ENCODE data around the gene C22orf31. TPM values are rescaled to one million over a fixed set of nuclear protein-coding genes. Genes with fewer than 3 reads are reported as not detected.

The C22orf31 gene
- total RNA-seq, 1 experiment from 2014 or later: not detected

DNA sequence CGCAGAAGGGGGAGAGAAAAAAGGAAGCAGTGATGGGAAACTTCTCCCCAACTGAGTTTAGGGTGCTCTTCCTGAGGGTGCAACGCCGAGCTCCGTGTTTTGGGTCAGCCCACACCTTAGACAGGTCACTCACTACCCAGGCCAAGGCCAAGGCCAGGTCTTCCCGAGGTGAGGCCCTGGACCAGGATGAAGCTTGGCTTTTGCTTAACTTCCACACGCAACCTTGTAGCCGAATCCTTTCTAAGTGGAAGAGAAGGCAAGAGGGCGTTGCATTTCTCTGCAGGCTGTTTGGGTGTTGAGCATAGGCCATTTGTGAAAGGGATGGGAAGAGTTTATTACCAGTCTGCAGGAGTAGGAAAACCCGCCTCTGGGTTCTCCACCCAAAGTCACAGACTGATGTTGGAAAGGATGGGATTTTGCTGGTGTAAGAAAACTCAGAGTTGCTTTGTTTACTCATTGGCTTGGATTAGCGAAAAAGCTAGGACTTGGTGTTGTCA, 12.7 kb upstream of the C22orf31 start (continued):
- TF ChIP-seq EZH2phosphoT487 (IDR thresholded peaks at IDR 0.05; ENCODE audit: borderline replicate concordance) (no peak), EGR1 (IDR thresholded peaks at IDR 0.05; ENCODE audit: low read depth) (no peak), CBX3 (IDR thresholded peaks at IDR 0.05; ENCODE audit: low read depth) (no peak), RAD21 (IDR thresholded peaks at IDR 0.05; ENCODE audit: low read depth) (no peak)
- TF ChIP-seq, protein P1, sequence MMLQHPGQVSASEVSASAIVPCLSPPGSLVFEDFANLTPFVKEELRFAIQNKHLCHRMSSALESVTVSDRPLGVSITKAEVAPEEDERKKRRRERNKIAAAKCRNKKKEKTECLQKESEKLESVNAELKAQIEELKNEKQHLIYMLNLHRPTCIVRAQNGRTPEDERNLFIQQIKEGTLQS (IDR thresholded peaks at IDR 0.05): no peak

DNA sequence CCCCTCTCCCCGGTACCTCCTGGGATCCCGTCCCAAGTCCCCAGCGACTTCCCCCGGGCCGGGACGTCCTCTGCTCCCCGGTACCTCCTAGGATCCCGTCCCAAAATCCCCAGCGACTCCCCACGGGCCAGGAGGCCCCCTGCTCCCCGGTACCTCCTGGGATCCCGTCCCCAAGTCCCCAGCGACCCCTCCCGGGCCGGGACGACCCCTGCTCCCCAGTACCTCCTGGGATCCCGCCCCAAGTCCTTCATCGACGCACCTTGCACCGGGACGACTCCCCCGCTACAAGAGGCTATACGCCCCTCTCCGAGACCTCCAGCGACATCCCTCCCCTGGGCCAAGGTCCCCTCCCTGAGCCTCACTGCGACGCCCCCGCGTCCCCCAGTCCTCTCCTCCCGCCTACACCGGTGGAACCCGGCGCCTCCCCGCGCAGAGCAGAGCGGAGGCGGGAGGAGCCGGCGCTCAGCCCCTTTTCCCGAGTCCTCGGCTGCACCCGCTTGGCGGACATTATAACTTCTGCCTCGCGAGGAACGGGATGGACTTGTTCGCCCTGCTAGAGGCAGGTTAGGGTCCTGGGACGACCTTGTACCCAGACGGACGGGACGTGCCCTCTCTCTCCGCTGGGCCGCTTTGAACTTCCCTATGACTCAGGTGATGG, 12.1 kb upstream of the C22orf31 start:
- ChIA-PET POLR2A (no interaction called here), CTCF (no interaction called here), RAD21 (ENCODE audit: low non-redundant PET in 1 of 2, low total read pairs in 2 of 2, uncharacterized antibody in 2 of 2, unreplicated experiment in 2 of 2) (no interaction called here)
- H3K36me3 ChIP-seq (ENCODE audit: control insufficient read depth in 1 of 2, insufficient read depth in 2 of 2, low read length in 2 of 2): no peaks in the 10 kb centered on the region
- TF ChIP-seq, protein P1 (IDR thresholded peaks at IDR 0.05): no peak
- TF ChIP-seq, protein P2, sequence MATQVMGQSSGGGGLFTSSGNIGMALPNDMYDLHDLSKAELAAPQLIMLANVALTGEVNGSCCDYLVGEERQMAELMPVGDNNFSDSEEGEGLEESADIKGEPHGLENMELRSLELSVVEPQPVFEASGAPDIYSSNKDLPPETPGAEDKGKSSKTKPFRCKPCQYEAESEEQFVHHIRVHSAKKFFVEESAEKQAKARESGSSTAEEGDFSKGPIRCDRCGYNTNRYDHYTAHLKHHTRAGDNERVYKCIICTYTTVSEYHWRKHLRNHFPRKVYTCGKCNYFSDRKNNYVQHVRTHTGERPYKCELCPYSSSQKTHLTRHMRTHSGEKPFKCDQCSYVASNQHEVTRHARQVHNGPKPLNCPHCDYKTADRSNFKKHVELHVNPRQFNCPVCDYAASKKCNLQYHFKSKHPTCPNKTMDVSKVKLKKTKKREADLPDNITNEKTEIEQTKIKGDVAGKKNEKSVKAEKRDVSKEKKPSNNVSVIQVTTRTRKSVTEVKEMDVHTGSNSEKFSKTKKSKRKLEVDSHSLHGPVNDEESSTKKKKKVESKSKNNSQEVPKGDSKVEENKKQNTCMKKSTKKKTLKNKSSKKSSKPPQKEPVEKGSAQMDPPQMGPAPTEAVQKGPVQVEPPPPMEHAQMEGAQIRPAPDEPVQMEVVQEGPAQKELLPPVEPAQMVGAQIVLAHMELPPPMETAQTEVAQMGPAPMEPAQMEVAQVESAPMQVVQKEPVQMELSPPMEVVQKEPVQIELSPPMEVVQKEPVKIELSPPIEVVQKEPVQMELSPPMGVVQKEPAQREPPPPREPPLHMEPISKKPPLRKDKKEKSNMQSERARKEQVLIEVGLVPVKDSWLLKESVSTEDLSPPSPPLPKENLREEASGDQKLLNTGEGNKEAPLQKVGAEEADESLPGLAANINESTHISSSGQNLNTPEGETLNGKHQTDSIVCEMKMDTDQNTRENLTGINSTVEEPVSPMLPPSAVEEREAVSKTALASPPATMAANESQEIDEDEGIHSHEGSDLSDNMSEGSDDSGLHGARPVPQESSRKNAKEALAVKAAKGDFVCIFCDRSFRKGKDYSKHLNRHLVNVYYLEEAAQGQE (IDR thresholded peaks at IDR 0.05; ENCODE audit: low read depth): no peak
- TF ChIP-seq, protein P3, sequence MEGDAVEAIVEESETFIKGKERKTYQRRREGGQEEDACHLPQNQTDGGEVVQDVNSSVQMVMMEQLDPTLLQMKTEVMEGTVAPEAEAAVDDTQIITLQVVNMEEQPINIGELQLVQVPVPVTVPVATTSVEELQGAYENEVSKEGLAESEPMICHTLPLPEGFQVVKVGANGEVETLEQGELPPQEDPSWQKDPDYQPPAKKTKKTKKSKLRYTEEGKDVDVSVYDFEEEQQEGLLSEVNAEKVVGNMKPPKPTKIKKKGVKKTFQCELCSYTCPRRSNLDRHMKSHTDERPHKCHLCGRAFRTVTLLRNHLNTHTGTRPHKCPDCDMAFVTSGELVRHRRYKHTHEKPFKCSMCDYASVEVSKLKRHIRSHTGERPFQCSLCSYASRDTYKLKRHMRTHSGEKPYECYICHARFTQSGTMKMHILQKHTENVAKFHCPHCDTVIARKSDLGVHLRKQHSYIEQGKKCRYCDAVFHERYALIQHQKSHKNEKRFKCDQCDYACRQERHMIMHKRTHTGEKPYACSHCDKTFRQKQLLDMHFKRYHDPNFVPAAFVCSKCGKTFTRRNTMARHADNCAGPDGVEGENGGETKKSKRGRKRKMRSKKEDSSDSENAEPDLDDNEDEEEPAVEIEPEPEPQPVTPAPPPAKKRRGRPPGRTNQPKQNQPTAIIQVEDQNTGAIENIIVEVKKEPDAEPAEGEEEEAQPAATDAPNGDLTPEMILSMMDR (IDR thresholded peaks at IDR 0.05 in 2 of 3, conservative IDR thresholded peaks at IDR 0.05 in 1 of 3; ENCODE audit: borderline replicate concordance in 1 of 3, insufficient read depth in 1 of 3, low read depth in 2 of 3, low read length in 2 of 3): no peak
- TF ChIP-seq CEBPB (IDR thresholded peaks at IDR 0.05; ENCODE audit: low read depth) (no peak), SRF (IDR thresholded peaks at IDR 0.05; ENCODE audit: low read depth) (no peak), TCF7L2 (IDR thresholded peaks at IDR 0.05; ENCODE audit: borderline replicate concordance, extremely low read depth, insufficient read depth, insufficient read length) (peak; percentile 66), JUND (IDR thresholded peaks at IDR 0.05) (no peak), EGR1 (IDR thresholded peaks at IDR 0.05; ENCODE audit: low read depth) (peak; percentile 80)
- TF ChIP-seq, protein P4, sequence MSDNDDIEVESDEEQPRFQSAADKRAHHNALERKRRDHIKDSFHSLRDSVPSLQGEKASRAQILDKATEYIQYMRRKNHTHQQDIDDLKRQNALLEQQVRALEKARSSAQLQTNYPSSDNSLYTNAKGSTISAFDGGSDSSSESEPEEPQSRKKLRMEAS (IDR thresholded peaks at IDR 0.05): no peak
- peak overlapping the region; percentile 96 for H3K4me2 ChIP-seq (ENCODE audit: low read length)
- H3K4me1 ChIP-seq (ENCODE audit: control insufficient read depth in 1 of 2, insufficient read depth in 2 of 2, low read length in 2 of 2): peaks cover 14 to 33% of the 10 kb centered on the region in 2 experiments
- peak overlapping the region; percentile 71 for H3K9ac ChIP-seq (ENCODE audit: low read length)
- BruUV-seq (replicated peaks): no TSS peak
- intact Hi-C loops (cut with micrococcal nuclease): loop anchor here (10.0 kb wide), 1 partner anchor 1379 kb away; no protein-coding TSS in a partner anchor
- H3K9me3 ChIP-seq (ENCODE audit: control insufficient read depth in 1 of 2, insufficient read depth in 1 of 2, low read depth in 1 of 2, low read length in 2 of 2): no peaks in the 10 kb centered on the region
- H2AFZ ChIP-seq (ENCODE audit: low read depth, low read length, poor library complexity, severe bottlenecking): no peak overlapping the region
- ATAC-seq (peak; percentile 38), DNase-seq (ENCODE audit: low read depth, low spot score) (no peak)
- peak overlapping the region; percentile 43; the same call in 1 of the 2 replicates for H3K27ac ChIP-seq (ENCODE audit: low read depth, low read length)
- H3K4me3 ChIP-seq (replicated peaks in 1 of 2; ENCODE audit: low read depth in 1 of 2, low read length in 2 of 2): peak overlapping the region; percentile 68 to 74
- H3K27me3 ChIP-seq (ENCODE audit: insufficient read depth, low read length): no peaks in the 10 kb centered on the region
- H3K9me2 ChIP-seq (ENCODE audit: insufficient read depth): no peaks in the 10 kb centered on the region
- no peaks in the 10 kb centered on the region for H4K20me1 ChIP-seq (ENCODE audit: insufficient read depth)
- H3K79me2 ChIP-seq (ENCODE audit: insufficient read depth, low read length): no peaks in the 10 kb centered on the region

Data from HCT116 (cell line).